BJ (cell line): ENCODE results near the gene SSBP3. TPM values are rescaled to one million over a fixed set of nuclear protein-coding genes. Genes with fewer than 3 reads are reported as not detected.

Source experiments
- CTCF ChIA-PET: fragments of 350-600 bp; formaldehyde crosslinking; extraction: SDS; loops from one replicate; lab custom pipeline; 2021; ENCODE audit warnings: antibody characterized with exemption, inconsistent platforms; lab: Yijun Ruan, JAX
- POLR2A ChIA-PET: fragments of 300-600 bp; sonication (Branson Sonifier 250); formaldehyde crosslinking; extraction: SDS; loops from one replicate; lab custom pipeline; 2021; ENCODE audit warnings: antibody characterized with exemption; lab: Charles Lee
- DNase-seq: peaks from one replicate; pipeline ENCODE4 v3.0.0-alpha.2; 2011; ENCODE audit warnings: low read depth
- H3K27me3 ChIP-seq: 2 replicates; pipeline ENCODE4 v1.6.0; 2011; ENCODE audit warnings: low read length; ENCODE audit not compliant: control insufficient read depth, insufficient read depth
- H3K36me3 ChIP-seq: 2 replicates; pipeline ENCODE4 v1.5.1; 2011; ENCODE audit warnings: low read length; ENCODE audit not compliant: control insufficient read depth, insufficient read depth
- H3K4me3 ChIP-seq: 2 replicates; pipeline ENCODE4 v1.5.1; 2011; ENCODE audit warnings: low read depth, mild to moderate bottlenecking, control low read depth, low read length
- CTCF ChIP-seq: IDR thresholded peaks from 2 replicates; pipeline ENCODE4 v1.5.1; 2011; ENCODE audit warnings: low read depth, mild to moderate bottlenecking, control low read depth, inconsistent platforms, low read length, moderate library complexity; ENCODE audit not compliant: insufficient read depth
- polyA plus RNA-seq: library from polyadenylated mRNA; depleted of rRNA; stranded (reverse); fragments of >200 nt; gene quantifications from 2 replicates; pipeline ENCODE4 v1.2.3, GENCODE V29; 2011

SSBP3 gene
- polyA plus RNA-seq, 1 experiment, result 25.9 TPM

GRCh38 chr1:54442185-54442584 is 36.0 kb upstream of the SSBP3 start:
- no peaks in the 10 kb centered on the region for H3K36me3 ChIP-seq
- ChIA-PET POLR2A (no interaction called here), CTCF (no interaction called here)
- H3K4me3 ChIP-seq, result no peak overlapping the region
- TF ChIP-seq CTCF, result no peak
- DNase-seq, result no peak
- H3K27me3 ChIP-seq, result no peaks in the 10 kb centered on the region

GRCh38 chr1:54439550-54440223 is 33.5 kb upstream of the SSBP3 start:
- ChIA-PET POLR2A (no interaction called here), CTCF (no interaction called here)
- H3K27me3 ChIP-seq, result no peaks in the 10 kb centered on the region
- no peak overlapping the region for H3K4me3 ChIP-seq
- no peak for DNase-seq
- H3K36me3 ChIP-seq, result no peaks in the 10 kb centered on the region
- TF ChIP-seq CTCF, result no peak

- no peak for TF ChIP-seq CTCF
- no peaks in the 10 kb centered on the region for H3K27me3 ChIP-seq
- CTCF ChIA-PET, result no interaction called here
- DNase-seq, result no peak
- POLR2A ChIA-PET, result no interaction called here
- H3K4me3 ChIP-seq, result no peak overlapping the region
- no peaks in the 10 kb centered on the region for H3K36me3 ChIP-seq
Measured at GRCh38 chr1:54437783-54438182, 31.6 kb upstream of the SSBP3 start.

GRCh38 chr1:54436826-54437225 is 30.6 kb upstream of the SSBP3 start:
- Histone ChIP-seq H3K4me3 (no peak overlapping the region), H3K27me3 (no peaks in the 10 kb centered on the region), H3K36me3 (no peaks in the 10 kb centered on the region)
- no peak for DNase-seq
- no peak for TF ChIP-seq CTCF
- ChIA-PET POLR2A (no interaction called here), CTCF (no interaction called here)

GRCh38 chr1:54429838-54430237 is 23.6 kb upstream of the SSBP3 start:
- Histone ChIP-seq H3K27me3 (no peaks in the 10 kb centered on the region), H3K36me3 (no peaks in the 10 kb centered on the region), H3K4me3 (no peak overlapping the region)
- no peak for DNase-seq
- ChIA-PET POLR2A (no interaction called here), CTCF (interaction anchor here (1.1 kb wide), 1 partner anchor 9 kb away, joined by 3 read pairs; no protein-coding TSS in a partner anchor)
- no peak for TF ChIP-seq CTCF
